Erythroblast (primary cell): ENCODE measurements around the gene ADCY5.

Source experiments
- GATA1 ChIP-seq: IDR thresholded peaks from 2 replicates; pipeline ENCODE4 v1.6.1; 2011; ENCODE audit warnings: low read depth, mild to moderate bottlenecking, control low read depth, low read length, moderate library complexity
- POLR2A ChIP-seq: IDR thresholded peaks from 2 replicates; pipeline ENCODE4 v1.6.1; 2011; ENCODE audit warnings: mild to moderate bottlenecking, low read length

DNA sequence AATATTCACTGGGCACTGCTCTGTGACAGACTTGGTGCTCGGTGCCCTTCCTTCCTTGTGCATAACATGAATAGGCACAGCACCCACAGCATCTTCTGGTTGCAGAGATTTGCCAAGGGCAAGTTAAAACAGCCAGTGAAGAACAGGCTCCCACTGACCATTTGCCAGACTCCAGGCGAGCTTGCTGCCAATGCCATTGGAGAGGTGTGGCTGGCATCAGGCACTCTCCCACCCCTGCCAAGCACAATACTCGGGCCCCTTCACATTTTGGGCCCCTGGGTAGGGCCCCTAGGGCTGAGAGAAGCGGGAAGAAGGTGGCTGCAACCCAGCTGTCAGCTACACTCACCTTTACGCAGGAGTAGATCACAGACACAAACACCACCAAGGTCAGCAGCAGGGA, 135.0 kb downstream of the ADCY5 start:
- TF ChIP-seq POLR2A = no peak
- TF ChIP-seq GATA1 = no peak
